K562 (cell line): Measurements from ENCODE around the gene SLC12A3. TPM values are rescaled to one million over a fixed set of nuclear protein-coding genes. Genes with fewer than 3 reads are reported as not detected.

ENCODE experiments used
- CBX1 ChIP-seq: sonication (generic); IDR thresholded peaks from 2 replicates; pipeline ENCODE4 v1.6.1; 2016; ENCODE audit warnings: antibody characterized with exemption, low read depth, mild to moderate bottlenecking
- HSF4 ChIP-seq: fragments of 250-450 bp; sonication (Bioruptor Pico); IDR thresholded peaks from 2 replicates; pipeline ENCODE4 v2.1.2; 2022; ENCODE audit warnings: mild to moderate bottlenecking, moderate library complexity, borderline replicate concordance
- JUND ChIP-seq, 2 experiments: IDR thresholded peaks; 2 replicates in 1 of 2; 3 replicates in 1 of 2; pipeline ENCODE4 v1.6.1; 2011; ENCODE audit warnings: borderline replicate concordance in 2 of 2, low read depth in 2 of 2, low read length in 2 of 2, improper control_type of control experiment in 1 of 2, missing biosample characterization in 1 of 2, missing genetic modification characterization in 1 of 2, missing genetic modification reagents in 1 of 2
- LCOR ChIP-seq: sonication (generic); formaldehyde crosslinking; IDR thresholded peaks from 2 replicates; pipeline ENCODE4 v1.8.0; 2022; ENCODE audit warnings: mild to moderate bottlenecking, missing genetic modification reagents
- MEF2D ChIP-seq: conservative IDR thresholded peaks from 2 replicates; pipeline ENCODE4 v1.6.1; 2016; ENCODE audit warnings: low read depth, missing genetic modification characterization, missing compliant biosample characterization
- MITF ChIP-seq: IDR thresholded peaks from 2 replicates; pipeline ENCODE4 v1.6.1; 2014; ENCODE audit warnings: antibody characterized with exemption
- NR2C2 ChIP-seq, 2 experiments: fragments of 200-800 bp in 1 of 2; sonication (Bioruptor generic) in 1 of 2; sonication (generic) in 1 of 2; formaldehyde crosslinking in 1 of 2; IDR thresholded peaks; 2 replicates each; pipeline versions ENCODE4 v1.6.1 to v1.8.0; 2016 to 2022; ENCODE audit warnings: mild to moderate bottlenecking in 1 of 2, missing compliant biosample characterization in 1 of 2, missing genetic modification characterization in 1 of 2, missing genetic modification reagents in 1 of 2
- NR3C1 ChIP-seq: sonication (generic); formaldehyde crosslinking; IDR thresholded peaks from 2 replicates; pipeline ENCODE4 v1.8.1; 2022; ENCODE audit warnings: missing genetic modification reagents
- RAD51 ChIP-seq: fragments of 450-650 bp; IDR thresholded peaks from 2 replicates; pipeline ENCODE4 v1.7.1; 2016; ENCODE audit warnings: low read depth, mild to moderate bottlenecking, borderline replicate concordance
- SMARCC2 ChIP-seq: fragments of 450-650 bp; IDR thresholded peaks from 2 replicates; pipeline ENCODE4 v1.6.1; 2017; ENCODE audit warnings: antibody characterized with exemption, moderate library complexity, mild to moderate bottlenecking, low read depth
- STAT6 ChIP-seq: sonication (generic); formaldehyde crosslinking; IDR thresholded peaks from 2 replicates; pipeline ENCODE4 v1.8.1; 2023; ENCODE audit warnings: mild to moderate bottlenecking, missing genetic modification reagents
- SUPT5H ChIP-seq: fragments of 450-650 bp; IDR thresholded peaks from 2 replicates; pipeline ENCODE4 v1.6.1; 2016
- TFAM ChIP-seq: fragments of 250-450 bp; sonication (Bioruptor Pico); conservative IDR thresholded peaks from 2 replicates; pipeline ENCODE4 v1.5.0; 2021; ENCODE audit warnings: mild to moderate bottlenecking, moderate library complexity
- ZBTB34 ChIP-seq: fragments of 250-450 bp; sonication (Bioruptor Pico); IDR thresholded peaks from 2 replicates; pipeline ENCODE4 v1.8.0; 2021; ENCODE audit warnings: mild to moderate bottlenecking, moderate library complexity
- ZNF282 ChIP-seq: sonication (generic); formaldehyde crosslinking; IDR thresholded peaks from 2 replicates; pipeline ENCODE4 v1.8.1; 2023; ENCODE audit warnings: missing genetic modification reagents
- polyA plus RNA-seq, 8 experiments: library from polyadenylated mRNA; depleted of rRNA in 4 of 8; stranded (reverse) in 5 of 8; unstranded in 3 of 8; fragments of >200 nt; fragmentation: Nextera tagmentation in 2 of 8; fragmentation: Illumina TruSeq in 1 of 8; extraction: Ambion mirVana in 2 of 8; extraction: Trizol in 1 of 8; gene quantifications; 2 replicates each; pipeline versions ENCODE4 v1.2.1 to v1.2.3, GENCODE V29; 2011 to 2014; ENCODE audit warnings: inconsistent platforms in 1 of 8, missing spikeins in 1 of 8
- total RNA-seq, 7 experiments: library from RNA; depleted of rRNA in 6 of 7; stranded (reverse); fragments of >200 nt in 6 of 7; fragmentation: Illumina TruSeq in 2 of 7; extraction: Trizol in 2 of 7; gene quantifications; 2 replicates each; pipeline versions ENCODE4 v1.2.1 to v1.2.3, GENCODE V29; 2011 to 2021; ENCODE audit warnings: low replicate concordance in 1 of 7
- TF ChIP-seq, protein P1 (sequence below): fragments of 200-400 bp; formaldehyde crosslinking; IDR thresholded peaks from 2 replicates; pipeline ENCODE4 v1.6.1; 2017; ENCODE audit warnings: mild to moderate bottlenecking, low read depth, low read length, moderate library complexity
- TF ChIP-seq, protein P2 (sequence below), 2 experiments: fragments of 450-650 bp; conservative IDR thresholded peaks; 2 replicates each; pipeline ENCODE4 v1.6.1; 2017; ENCODE audit warnings: mild to moderate bottlenecking in 2 of 2, moderate library complexity in 2 of 2

Gene SLC12A3
- total and polyA plus RNA-seq, 9 of the 15 experiments (the other 6 are each of a cell fraction or from before 2014, with no cell fraction given) = not detected

- TF ChIP-seq ZBTB34 (CRISPR knock-in tag) (no peak), SMARCC2 (no peak), STAT6 (CRISPR knock-in tag) (no peak), TFAM (CRISPR knock-in tag) (no peak), LCOR (CRISPR knock-in tag) (no peak), HSF4 (no peak), RAD51 (no peak), NR3C1 (no peak), ZNF282 (CRISPR knock-in tag) (no peak), MEF2D (tag) (no peak), NR2C2 (CRISPR knock-in tag; IDR thresholded peaks at IDR 0.05) (no peak), NR2C2 (tag; IDR thresholded peaks at IDR 0.05) (no peak), SUPT5H (no peak), CBX1 (no peak), MITF (no peak), JUND (IDR thresholded peaks at IDR 0.05; ENCODE audit: borderline replicate concordance, low read depth, low read length) (0 out of 2 replicates have a peak, but pooled peaks have one; percentile 22), JUND (tag; IDR thresholded peaks at IDR 0.05; ENCODE audit: borderline replicate concordance, low read depth, low read length) (no peak; the same call in 2 of the 3 replicates)
- TF ChIP-seq, protein P1, sequence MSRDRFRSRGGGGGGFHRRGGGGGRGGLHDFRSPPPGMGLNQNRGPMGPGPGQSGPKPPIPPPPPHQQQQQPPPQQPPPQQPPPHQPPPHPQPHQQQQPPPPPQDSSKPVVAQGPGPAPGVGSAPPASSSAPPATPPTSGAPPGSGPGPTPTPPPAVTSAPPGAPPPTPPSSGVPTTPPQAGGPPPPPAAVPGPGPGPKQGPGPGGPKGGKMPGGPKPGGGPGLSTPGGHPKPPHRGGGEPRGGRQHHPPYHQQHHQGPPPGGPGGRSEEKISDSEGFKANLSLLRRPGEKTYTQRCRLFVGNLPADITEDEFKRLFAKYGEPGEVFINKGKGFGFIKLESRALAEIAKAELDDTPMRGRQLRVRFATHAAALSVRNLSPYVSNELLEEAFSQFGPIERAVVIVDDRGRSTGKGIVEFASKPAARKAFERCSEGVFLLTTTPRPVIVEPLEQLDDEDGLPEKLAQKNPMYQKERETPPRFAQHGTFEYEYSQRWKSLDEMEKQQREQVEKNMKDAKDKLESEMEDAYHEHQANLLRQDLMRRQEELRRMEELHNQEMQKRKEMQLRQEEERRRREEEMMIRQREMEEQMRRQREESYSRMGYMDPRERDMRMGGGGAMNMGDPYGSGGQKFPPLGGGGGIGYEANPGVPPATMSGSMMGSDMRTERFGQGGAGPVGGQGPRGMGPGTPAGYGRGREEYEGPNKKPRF = no peak
- TF ChIP-seq, protein P2, sequence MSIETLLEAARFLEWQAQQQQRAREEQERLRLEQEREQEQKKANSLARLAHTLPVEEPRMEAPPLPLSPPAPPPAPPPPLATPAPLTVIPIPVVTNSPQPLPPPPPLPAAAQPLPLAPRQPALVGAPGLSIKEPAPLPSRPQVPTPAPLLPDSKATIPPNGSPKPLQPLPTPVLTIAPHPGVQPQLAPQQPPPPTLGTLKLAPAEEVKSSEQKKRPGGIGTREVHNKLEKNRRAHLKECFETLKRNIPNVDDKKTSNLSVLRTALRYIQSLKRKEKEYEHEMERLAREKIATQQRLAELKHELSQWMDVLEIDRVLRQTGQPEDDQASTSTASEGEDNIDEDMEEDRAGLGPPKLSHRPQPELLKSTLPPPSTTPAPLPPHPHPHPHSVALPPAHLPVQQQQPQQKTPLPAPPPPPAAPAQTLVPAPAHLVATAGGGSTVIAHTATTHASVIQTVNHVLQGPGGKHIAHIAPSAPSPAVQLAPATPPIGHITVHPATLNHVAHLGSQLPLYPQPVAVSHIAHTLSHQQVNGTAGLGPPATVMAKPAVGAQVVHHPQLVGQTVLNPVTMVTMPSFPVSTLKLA (conservative IDR thresholded peaks at IDR 0.05) = no peak
Measured at GRCh38 chr16:56869513-56870275, 4.7 kb downstream of the SLC12A3 start (continued).
